ENCODE data around the gene LDHAL6B.

The LDHAL6B gene

DNA sequence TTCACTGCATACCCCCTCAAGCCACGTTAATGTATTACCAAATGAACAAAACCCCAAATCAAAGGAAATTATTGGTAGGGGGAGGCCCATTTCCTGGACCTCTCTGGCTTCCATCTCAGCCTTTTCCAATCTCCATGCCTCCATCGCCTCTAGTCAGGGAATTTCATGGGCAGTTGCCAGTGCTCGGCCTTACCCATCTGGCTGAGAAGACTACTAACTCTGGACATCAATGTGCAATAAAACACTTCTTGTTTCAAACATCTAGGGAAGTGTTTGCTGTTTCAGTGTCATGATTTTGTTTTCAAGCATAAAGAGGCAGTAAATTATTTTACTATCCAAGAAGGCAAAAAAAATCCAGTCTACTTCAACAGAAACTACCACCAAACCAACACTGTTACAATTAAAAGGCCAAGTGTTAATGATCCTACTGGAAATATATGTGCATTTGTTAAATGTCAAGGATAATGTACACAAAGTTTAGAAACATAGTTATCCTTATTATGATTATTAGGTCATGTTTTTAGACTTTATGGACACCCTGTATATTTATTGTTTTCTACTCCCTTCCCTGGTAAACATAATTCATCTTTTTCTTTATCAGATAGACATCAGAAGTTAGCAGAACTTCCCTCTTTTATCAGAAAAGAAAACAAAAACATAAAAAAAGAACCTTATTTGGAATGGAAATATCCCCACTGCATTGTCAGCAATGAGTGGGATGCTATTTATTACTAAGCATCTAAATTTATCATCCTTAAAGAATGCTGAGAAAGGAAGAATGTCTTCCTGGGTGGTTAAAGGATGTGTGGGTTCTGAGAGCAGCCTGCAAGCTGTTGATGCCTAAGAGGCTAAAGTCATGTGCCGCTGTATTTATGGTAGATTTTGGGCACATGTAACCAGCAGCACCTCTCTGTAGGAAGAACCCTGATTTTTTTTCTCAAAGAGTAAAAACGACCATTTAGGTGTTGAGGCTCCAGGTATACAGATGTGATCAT is 15.2 kb downstream of the LDHAL6B start:
- no peak for DNase-seq

DNA sequence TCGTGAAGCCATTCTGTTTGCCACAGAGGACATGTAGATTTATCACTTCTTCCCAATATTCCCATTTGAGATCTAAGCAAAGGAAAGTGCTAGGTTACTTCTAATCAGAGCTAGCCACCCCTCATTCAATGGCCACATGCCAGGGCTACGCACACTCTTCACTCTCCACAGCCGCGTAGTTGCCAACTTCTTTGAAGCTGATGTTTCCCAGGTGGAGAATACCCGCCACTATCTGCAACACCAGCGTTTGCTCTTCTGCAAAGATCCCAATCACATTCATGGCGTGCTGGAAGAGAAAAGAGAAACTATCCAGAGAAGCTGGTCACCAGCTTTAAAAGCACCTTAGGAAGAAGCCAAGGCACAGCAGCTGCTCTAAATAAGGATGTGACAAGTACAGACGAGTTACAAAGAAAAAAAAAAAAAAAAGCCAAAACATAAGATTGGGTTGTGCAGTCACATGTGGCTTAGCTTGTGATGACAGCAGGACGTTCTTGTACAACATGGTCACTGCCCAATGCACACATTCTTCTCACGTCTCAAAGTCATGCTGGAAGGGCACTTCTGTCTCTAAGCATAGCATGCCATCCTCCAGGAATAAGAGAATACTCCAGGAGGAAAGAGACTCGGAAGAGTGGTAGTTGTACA is 16.4 kb downstream of the LDHAL6B start:
- no peak for DNase-seq

DNA sequence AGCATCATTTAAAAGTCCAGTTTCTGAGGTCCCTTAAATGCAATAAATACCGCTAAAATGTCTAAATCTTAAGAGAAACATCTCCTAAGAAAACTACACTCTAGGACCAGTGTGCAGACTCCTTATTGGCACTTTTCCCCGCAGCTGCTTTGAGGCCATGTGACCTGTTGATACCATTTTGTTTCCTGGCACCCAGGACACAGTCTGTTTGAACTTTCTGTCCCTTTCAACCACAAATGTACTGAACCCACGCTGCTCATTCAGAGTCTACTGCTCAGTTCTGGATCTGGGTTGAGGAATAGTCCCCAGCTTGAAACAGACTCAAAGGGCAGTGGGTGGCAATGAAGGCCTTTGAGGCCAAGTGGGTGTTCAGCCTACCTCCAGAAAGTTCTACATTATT is 17.1 kb downstream of the LDHAL6B start:
- no peak for DNase-seq

DNA sequence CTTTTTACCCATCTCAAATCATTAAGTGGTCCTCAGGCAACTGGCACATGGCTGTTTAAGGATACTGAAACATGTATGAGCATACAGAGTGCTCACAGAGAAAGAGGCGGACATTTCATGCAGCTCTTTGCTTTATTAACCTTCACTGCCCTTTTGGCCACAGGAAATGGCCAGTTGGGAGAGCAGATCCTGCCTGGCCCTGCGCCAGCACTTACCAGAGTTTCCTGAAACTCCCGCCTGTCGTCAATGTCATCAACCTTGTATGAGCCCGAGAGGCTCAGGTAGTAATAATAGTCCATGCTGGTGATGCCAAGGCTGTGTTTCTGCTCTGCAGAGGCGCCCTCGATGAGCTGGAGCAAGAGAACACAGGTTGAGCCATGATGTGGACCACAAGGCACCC is 17.8 kb downstream of the LDHAL6B start:
- no peak for DNase-seq

GRCh38 chr15:59227021-59227420 is 20.4 kb downstream of the LDHAL6B start:
- DNase-seq: no peak

GRCh38 chr15:59229015-59229414 is 22.4 kb downstream of the LDHAL6B start:
- no peak for DNase-seq

- DNase-seq: no peak
These were observed 22.8 kb downstream of the LDHAL6B start for GRCh38 chr15:59229453-59229852.

DNA sequence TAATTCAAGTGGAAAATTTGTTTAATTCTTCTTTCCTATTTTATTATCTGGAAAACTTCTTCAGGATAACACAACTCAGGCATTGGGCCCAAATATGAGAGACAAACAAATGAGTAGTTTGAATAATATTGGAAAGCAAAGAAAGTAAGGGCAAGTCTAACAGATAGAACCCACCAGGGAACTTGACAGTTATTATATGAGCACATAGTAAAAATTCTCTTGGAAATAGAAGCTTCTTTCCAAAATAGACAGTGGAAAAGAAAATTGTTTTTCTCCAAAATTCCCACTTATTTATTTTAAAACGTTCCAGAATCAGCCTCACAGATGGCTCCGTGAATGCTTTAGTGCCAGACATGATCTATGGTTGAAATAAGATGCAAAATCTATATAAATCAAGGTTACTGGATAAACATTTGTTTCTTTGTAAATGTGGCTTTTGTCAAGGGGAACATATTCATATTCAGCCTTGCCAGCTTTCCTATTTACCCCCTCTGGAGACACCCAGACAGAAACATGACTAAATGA is 23.9 kb downstream of the LDHAL6B start:
- no peak for DNase-seq

DNA sequence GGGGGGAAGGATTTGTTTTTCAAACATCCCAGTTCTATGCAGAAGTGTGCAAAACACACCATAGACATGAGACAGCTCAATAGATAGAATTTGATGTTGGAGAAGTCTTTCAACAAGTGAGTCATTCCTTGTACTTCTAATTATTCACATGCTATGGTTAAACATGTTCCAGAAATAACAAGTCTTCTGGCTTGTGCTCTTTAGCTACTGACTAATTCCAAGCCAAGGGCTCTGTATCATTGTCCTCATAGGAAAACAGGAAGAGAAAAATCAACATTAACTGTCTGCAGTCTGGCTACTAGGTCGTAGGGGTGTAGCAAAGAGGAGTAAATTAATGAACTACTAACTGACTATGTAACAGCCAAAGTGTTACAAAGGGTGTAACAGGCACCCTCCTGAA is 25.8 kb downstream of the LDHAL6B start:
- no peak for DNase-seq

- no peak for DNase-seq
These were observed 29.8 kb downstream of the LDHAL6B start for GRCh38 chr15:59236394-59236793.

- DNase-seq: no peak
These were observed 30.6 kb downstream of the LDHAL6B start for GRCh38 chr15:59237119-59237855.

GRCh38 chr15:59237924-59238331 is 31.3 kb downstream of the LDHAL6B start:
- no peak for DNase-seq

DNA sequence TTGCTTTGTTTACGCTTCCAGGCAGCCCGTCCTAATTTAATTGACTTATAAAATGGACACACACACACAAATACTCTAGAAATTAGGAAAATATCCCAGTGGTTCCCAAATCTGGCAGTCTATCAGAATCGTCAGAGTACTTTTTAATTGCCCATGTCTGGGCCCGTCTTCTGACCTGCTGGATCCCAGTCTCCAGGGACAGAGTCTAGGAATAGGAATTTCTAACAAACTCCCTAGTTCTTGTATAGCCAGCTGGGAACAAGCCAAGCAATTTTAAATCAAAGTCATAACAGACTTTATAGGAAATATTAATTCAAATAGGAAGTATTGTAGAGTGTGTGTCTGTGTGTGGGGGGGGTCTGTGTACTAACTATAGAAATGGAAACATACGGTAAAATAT is 33.4 kb downstream of the LDHAL6B start:
- no peak for DNase-seq

DNA sequence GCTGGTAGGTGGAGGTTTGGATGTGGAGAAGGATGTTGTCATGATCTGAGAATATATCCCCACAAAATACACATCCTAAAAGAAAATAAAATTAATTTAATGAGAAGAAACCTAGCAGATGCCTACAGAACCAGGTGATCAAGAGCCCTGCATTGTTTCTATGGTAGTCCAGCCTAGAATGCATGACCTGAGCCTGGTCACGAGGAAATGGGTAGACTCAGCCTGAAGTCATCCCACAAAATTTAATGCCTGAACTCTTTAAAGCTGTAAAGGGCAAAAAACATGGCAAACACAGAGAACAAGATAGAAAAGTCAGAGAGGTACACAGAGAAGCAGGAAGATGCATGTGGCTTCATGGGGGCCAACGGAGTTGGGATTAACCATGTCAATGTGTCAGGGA is 36.0 kb downstream of the LDHAL6B start:
- DNase-seq: no peak

DNA sequence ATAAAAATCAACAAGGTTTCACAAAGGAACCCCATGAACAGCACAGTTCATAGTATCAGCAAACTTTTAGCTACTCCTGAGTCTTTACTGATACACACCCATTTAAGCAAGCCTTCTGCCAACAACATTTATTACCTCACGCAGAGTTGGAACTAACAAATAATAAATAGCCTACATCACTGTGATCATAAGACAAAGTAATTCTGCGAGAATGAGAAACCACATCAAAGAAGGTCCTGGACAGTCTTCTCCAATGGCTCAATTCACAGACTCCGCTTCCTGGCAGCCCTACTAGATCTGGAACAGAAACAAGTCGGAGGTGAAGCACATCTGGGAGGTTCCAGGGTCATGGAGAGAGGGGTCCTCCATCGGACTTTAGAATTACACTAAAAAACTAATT is 37.0 kb downstream of the LDHAL6B start:
- no peak for DNase-seq

DNA sequence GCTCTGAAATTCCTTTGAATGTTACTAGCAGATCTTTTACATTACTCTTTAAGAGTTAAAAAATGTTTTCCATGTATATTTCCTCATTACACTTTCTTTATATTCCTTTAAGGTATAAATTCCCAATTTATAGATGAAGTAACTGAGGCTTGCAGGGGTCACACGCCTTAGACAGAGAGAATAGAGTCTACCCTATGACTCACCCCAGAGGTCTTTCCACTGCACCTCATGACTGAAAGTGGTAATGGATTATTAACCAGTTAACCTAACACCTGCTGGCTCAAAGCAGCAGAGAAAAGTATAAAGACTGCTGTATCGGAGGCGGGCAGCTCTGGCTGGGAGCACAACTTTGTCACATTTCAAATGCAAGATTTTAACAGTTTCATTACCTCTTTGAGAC is 37.7 kb downstream of the LDHAL6B start:
- no peak for DNase-seq

- no peak for DNase-seq
These were observed 38.9 kb downstream of the LDHAL6B start for GRCh38 chr15:59245559-59245958.

- peak; percentile 55 for DNase-seq
These were observed 40.7 kb downstream of the LDHAL6B start for GRCh38 chr15:59247364-59247763.

DNA sequence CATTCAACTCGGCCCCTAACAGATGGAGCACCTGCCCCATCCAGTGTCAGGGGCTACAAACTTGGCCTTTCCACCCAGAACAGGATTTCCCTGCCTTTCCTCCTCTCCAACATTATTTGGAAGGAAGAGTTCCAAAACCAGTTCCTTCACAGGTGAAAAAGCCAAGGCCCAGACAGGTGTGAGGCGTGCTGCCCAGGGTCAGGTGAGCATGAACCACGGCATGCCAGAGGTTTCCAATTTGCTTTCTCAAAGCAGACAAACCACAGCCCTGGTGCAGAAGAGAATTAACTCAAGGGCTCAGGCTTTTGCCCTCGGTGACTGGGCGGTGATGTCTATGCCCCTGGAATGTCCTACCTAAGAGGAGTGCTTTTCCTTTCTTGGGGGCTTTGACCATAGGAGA is 43.2 kb downstream of the LDHAL6B start:
- DNase-seq: no peak

- no peak for DNase-seq
These were observed 43.6 kb downstream of the LDHAL6B start for GRCh38 chr15:59250249-59250648.

GRCh38 chr15:59251001-59251845 is 44.6 kb downstream of the LDHAL6B start:
- no peak for DNase-seq

DNA sequence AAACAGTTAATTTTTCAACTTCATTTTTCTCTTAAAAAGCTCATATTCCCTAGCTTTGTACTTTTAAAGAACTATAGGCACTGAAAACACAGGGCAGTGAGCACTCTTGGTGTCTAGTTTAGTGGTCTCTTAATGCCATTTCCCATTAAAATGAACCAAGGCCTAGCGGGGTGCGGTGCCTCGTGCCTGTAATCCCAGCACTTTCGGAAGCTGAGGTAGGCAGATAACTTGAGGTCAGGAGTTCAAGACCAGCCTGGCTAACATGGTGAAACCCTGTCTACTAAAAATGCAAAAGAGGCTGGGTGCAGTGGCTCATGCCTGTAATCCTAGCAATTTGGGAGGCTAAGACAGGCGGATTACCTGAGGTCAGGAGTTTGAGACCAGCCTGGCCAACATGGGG is 45.5 kb downstream of the LDHAL6B start:
- no peak for DNase-seq
